Kidney capillary endothelial cell (primary cell): ENCODE measurements around the gene RAPGEF4.

Source experiments
- DNase-seq: peaks from one replicate; pipeline ENCODE4 v3.0.0-alpha.2; 2018; ENCODE audit warnings: low spot score

The RAPGEF4 gene

GRCh38 chr2:172826522-172826921, 90.9 kb downstream of the RAPGEF4 start:
- DNase-seq: no peak

GRCh38 chr2:172829229-172829628, 93.6 kb downstream of the RAPGEF4 start:
- DNase-seq: no peak

GRCh38 chr2:172830482-172830881, 94.8 kb downstream of the RAPGEF4 start:
- DNase-seq: no peak

- no peak for DNase-seq
These were observed 98.3 kb downstream of the RAPGEF4 start for GRCh38 chr2:172833898-172834297.

GRCh38 chr2:172834881-172835280, 99.2 kb downstream of the RAPGEF4 start:
- no peak for DNase-seq

- peak; percentile 100 for DNase-seq
These were observed 100.7 kb downstream of the RAPGEF4 start for GRCh38 chr2:172836347-172836821.

- DNase-seq: no peak
These were observed 101.2 kb downstream of the RAPGEF4 start for GRCh38 chr2:172836827-172837226.

- DNase-seq: no peak
These were observed 103.8 kb downstream of the RAPGEF4 start for GRCh38 chr2:172839446-172839845.

- DNase-seq: no peak
These were observed 107.0 kb downstream of the RAPGEF4 start for GRCh38 chr2:172842511-172843265.

GRCh38 chr2:172843266-172843582, 107.6 kb downstream of the RAPGEF4 start:
- no peak for DNase-seq

GRCh38 chr2:172843902-172844715, 108.5 kb downstream of the RAPGEF4 start:
- no peak for DNase-seq

GRCh38 chr2:172845028-172845630, 109.5 kb downstream of the RAPGEF4 start:
- DNase-seq: no peak

GRCh38 chr2:172846551-172846950, 110.9 kb downstream of the RAPGEF4 start:
- no peak for DNase-seq

GRCh38 chr2:172847188-172847587, 111.5 kb downstream of the RAPGEF4 start:
- no peak for DNase-seq

GRCh38 chr2:172848519-172848918, 112.9 kb downstream of the RAPGEF4 start:
- DNase-seq: no peak

- no peak for DNase-seq
These were observed 114.0 kb downstream of the RAPGEF4 start for GRCh38 chr2:172849519-172850217.

GRCh38 chr2:172855588-172855987, 119.9 kb downstream of the RAPGEF4 start:
- no peak for DNase-seq

- DNase-seq: no peak
These were observed 121.0 kb downstream of the RAPGEF4 start for GRCh38 chr2:172856606-172857005.

GRCh38 chr2:172858473-172858745, 122.8 kb downstream of the RAPGEF4 start:
- DNase-seq: no peak

GRCh38 chr2:172859581-172860335, 124.1 kb downstream of the RAPGEF4 start:
- DNase-seq: no peak

- no peak for DNase-seq
These were observed 124.7 kb downstream of the RAPGEF4 start for GRCh38 chr2:172860336-172860707.

GRCh38 chr2:172861098-172861497, 125.5 kb downstream of the RAPGEF4 start:
- DNase-seq: no peak
